CD8-positive, alpha-beta memory T cell (primary cell): Measurements from ENCODE around the gene LIPF. TPM values are rescaled to one million over a fixed set of nuclear protein-coding genes. Genes with fewer than 3 reads are reported as not detected.

Source experiments
- CTCF ChIA-PET: fragments of 350-600 bp; sonication (Branson Sonifier 250); formaldehyde crosslinking; loops from one replicate; lab custom pipeline; 2021; ENCODE audit warnings: antibody characterized with exemption; lab: Charles Lee
- POLR2A ChIA-PET: fragments of 350-600 bp; sonication (Branson Sonifier 250); formaldehyde crosslinking; loops from one replicate; lab custom pipeline; 2021; ENCODE audit warnings: antibody characterized with exemption; lab: Charles Lee
- DNase-seq, 5 donors: peaks; one replicate each; pipeline versions ENCODE4 v3.0.0 to v3.0.0-alpha.2; 2020 to 2022; ENCODE audit warnings: mixed read lengths in 1 of 5
- H3K27ac ChIP-seq: one replicate; pipeline ENCODE4 v1.7.0; 2013; ENCODE audit warnings: low read depth, mild to moderate bottlenecking, low read length, moderate library complexity
- H3K27me3 ChIP-seq: 2 replicates; pipeline ENCODE4 v1.7.0; 2013; ENCODE audit warnings: low read length, mild to moderate bottlenecking; ENCODE audit not compliant: insufficient read depth, poor library complexity, severe bottlenecking
- H3K36me3 ChIP-seq: 2 replicates; pipeline ENCODE4 v1.7.0; 2013; ENCODE audit warnings: mild to moderate bottlenecking, low read length, moderate library complexity; ENCODE audit not compliant: insufficient read depth
- H3K4me1 ChIP-seq: 2 replicates; pipeline ENCODE4 v1.7.0; 2013; ENCODE audit warnings: mild to moderate bottlenecking, low read length, moderate library complexity; ENCODE audit not compliant: insufficient read depth
- H3K4me3 ChIP-seq: 2 replicates; pipeline ENCODE4 v1.7.0; 2013; ENCODE audit warnings: mild to moderate bottlenecking, low read length
- H3K9me3 ChIP-seq: 2 replicates; pipeline ENCODE4 v1.7.0; 2013; ENCODE audit warnings: mild to moderate bottlenecking, low read length
- H3K27ac Mint-ChIP-seq, 8 donors: one replicate each; pipeline ENCODE4 v1.8.0; 2020 to 2021; ENCODE audit warnings: mixed read lengths in 8 of 8, mild to moderate bottlenecking in 6 of 8, inconsistent platforms in 3 of 8, moderate library complexity in 3 of 8
- H3K27me3 Mint-ChIP-seq, 2 donors: one replicate each; pipeline ENCODE4 v1.8.0; 2020 to 2021; ENCODE audit warnings: mixed read lengths in 2 of 2, mild to moderate bottlenecking in 1 of 2, moderate library complexity in 1 of 2
- H3K36me3 Mint-ChIP-seq, 3 donors: one replicate each; pipeline ENCODE4 v1.8.0; 2020 to 2021; ENCODE audit warnings: mixed read lengths in 3 of 3, inconsistent platforms in 1 of 3, mild to moderate bottlenecking in 1 of 3
- H3K4me1 Mint-ChIP-seq, 3 donors: one replicate each; pipeline ENCODE4 v1.8.0; 2020 to 2021; ENCODE audit warnings: mixed read lengths in 3 of 3, inconsistent platforms in 1 of 3, mild to moderate bottlenecking in 1 of 3
- H3K4me3 Mint-ChIP-seq, 7 donors: one replicate each; pipeline ENCODE4 v1.8.0; 2020 to 2021; ENCODE audit warnings: mixed read lengths in 7 of 7, mild to moderate bottlenecking in 6 of 7, moderate library complexity in 4 of 7, inconsistent platforms in 2 of 7
- H3K9me3 Mint-ChIP-seq, 5 donors: one replicate each; pipeline ENCODE4 v1.8.0; 2020 to 2022; ENCODE audit warnings: mixed read lengths in 5 of 5, mild to moderate bottlenecking in 3 of 5, moderate library complexity in 2 of 5, inconsistent platforms in 1 of 5
- polyA plus RNA-seq: library from polyadenylated mRNA; unstranded; fragments of 300-500 nt; fragmentation: Illumina TruSeq; gene quantifications from one replicate; pipeline ENCODE4 v1.2.3, GENCODE V29; 2021
- total RNA-seq, 2 experiments: library from RNA; stranded (reverse); gene quantifications; one replicate each; pipeline ENCODE4 v1.2.3, GENCODE V29; 2021

The LIPF gene
- total and polyA plus RNA-seq, 3 experiments from 2014 or later, result not detected

DNA sequence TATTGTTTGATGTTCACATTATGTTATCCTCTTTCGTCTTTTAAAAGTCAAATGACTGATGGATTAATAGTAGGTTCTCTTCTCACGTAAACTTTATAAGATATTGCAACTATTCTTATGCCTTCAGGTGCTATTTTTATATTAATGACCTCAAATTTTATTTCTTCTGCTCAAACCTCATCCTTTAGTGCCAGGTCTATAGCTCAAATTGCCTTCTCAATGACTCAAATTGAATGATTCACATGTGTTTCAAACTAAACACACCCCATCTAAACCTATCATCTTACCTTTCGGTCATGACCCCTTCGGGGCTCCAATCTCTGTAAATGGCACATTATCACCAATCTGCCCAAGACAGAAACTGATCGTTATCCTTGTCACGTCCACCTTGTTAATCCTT, 22.0 kb upstream of the LIPF start:
- no peaks in the 10 kb centered on the region for H3K27me3 ChIP-seq
- Mint-ChIP-seq H3K9me3 (peaks cover 0 to 6% (median 0%) of the 10 kb centered on the region in 5 donors), H3K27me3 (peaks cover 2 to 32% of the 10 kb centered on the region in 2 donors), H3K4me3 (no peak overlapping the region), H3K27ac (no peak overlapping the region), H3K36me3 (peaks cover 0 to 1% (median 0%) of the 10 kb centered on the region in 3 donors), H3K4me1 (no peaks in the 10 kb centered on the region)
- no peaks in the 10 kb centered on the region for H3K9me3 ChIP-seq
- ChIA-PET CTCF (no interaction called here), POLR2A (no interaction called here)
- no peaks in the 10 kb centered on the region for H3K36me3 ChIP-seq
- no peaks in the 10 kb centered on the region for H3K4me1 ChIP-seq
- H3K4me3 ChIP-seq, result no peak overlapping the region
- H3K27ac ChIP-seq, result no peak overlapping the region
- no peak for DNase-seq

DNA sequence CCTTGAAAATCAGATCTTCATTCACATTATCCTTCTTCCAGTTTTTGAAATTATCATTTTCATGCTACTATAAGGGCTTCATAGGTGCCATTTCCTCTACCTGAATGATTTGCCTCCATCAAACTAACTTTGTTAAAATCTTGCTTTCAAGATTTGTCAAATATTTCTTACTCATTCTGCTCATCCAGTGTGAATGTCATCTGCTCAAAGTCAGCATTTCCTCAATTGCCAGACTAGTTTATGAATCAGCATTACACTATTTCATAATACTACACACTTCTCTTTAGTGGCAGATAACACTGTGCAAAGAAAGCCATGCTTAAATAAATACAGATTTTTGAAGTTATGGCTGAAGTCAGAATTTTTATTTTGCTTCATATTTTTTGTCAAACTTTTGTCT, 21.3 kb upstream of the LIPF start:
- Mint-ChIP-seq H3K27me3 (peaks cover under 1 to 30% of the 10 kb centered on the region in 2 donors), H3K4me3 (no peak overlapping the region), H3K27ac (no peak overlapping the region), H3K36me3 (no peaks in the 10 kb centered on the region), H3K9me3 (peaks cover 0 to 5% (median 0%) of the 10 kb centered on the region in 5 donors), H3K4me1 (no peaks in the 10 kb centered on the region)
- no peaks in the 10 kb centered on the region for H3K27me3 ChIP-seq
- H3K4me1 ChIP-seq, result no peaks in the 10 kb centered on the region
- ChIA-PET POLR2A (no interaction called here), CTCF (no interaction called here)
- no peak overlapping the region for H3K4me3 ChIP-seq
- H3K36me3 ChIP-seq, result no peaks in the 10 kb centered on the region
- DNase-seq, result no peak
- H3K9me3 ChIP-seq, result no peaks in the 10 kb centered on the region
- no peak overlapping the region for H3K27ac ChIP-seq

DNA sequence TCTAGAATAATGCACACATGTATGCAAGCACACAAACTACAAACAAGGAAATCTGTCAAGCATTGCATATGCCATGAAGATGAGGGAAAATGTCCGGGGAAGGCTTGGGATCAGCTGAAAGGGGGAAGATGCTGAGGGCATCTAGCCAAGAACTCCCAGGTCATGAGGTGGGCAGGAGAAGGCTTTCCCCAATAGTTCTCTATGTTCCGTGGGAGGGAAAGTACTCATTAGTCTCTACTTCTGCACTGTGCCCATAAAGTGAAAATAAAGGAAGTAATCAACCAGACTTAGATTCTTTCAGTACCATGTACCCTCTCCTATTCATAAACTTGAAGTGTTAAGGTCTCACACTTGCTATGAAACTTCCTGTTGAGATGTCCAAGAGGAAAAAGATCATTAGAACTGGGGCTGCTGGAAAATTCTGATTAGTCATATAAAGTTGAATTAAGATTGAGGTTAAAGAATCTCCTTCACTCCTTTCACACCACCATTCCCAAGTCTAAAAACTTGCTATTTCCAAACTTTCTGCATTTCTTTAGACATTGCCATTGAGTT, 17.1 kb upstream of the LIPF start:
- H3K4me3 Mint-ChIP-seq, result no peak overlapping the region
- H3K36me3 Mint-ChIP-seq, result no peaks in the 10 kb centered on the region
- no peaks in the 10 kb centered on the region for H3K9me3 ChIP-seq
- H3K27ac ChIP-seq, result no peak overlapping the region
- no peaks in the 10 kb centered on the region for H3K4me1 ChIP-seq
- H3K27ac Mint-ChIP-seq, result no peak overlapping the region
- no peaks in the 10 kb centered on the region for H3K36me3 ChIP-seq
- H3K27me3 ChIP-seq, result no peaks in the 10 kb centered on the region
- DNase-seq, result no peak
- ChIA-PET CTCF (no interaction called here), POLR2A (no interaction called here)
- H3K9me3 Mint-ChIP-seq, result no peaks in the 10 kb centered on the region
- peaks cover 0 to 19% of the 10 kb centered on the region in 2 donors for H3K27me3 Mint-ChIP-seq
- H3K4me1 Mint-ChIP-seq, result no peaks in the 10 kb centered on the region
- no peak overlapping the region for H3K4me3 ChIP-seq

DNA sequence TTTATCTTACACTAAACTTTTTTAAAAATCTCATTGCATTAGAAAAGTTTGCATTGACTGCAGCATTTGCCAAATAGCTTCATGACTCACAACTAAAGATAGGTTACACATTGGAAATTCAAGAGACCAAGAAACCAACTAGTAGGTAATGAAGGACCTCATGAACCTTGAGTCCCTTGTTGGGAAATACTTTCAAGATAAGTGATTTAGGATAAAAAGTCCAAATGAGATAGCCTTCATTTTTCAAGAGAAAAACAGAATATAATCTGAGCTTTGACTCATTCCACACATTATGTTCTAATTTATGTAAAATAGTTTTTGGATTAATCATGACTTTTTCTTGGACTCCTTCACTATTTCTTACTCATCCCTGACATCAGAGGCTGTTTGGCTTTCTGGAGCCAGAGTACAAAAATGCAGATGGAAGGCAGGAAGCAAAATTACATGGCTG, 13.1 kb upstream of the LIPF start:
- Mint-ChIP-seq H3K4me1 (no peaks in the 10 kb centered on the region), H3K9me3 (no peaks in the 10 kb centered on the region), H3K36me3 (no peaks in the 10 kb centered on the region), H3K4me3 (no peak overlapping the region), H3K27me3 (peaks cover 3 to 23% of the 10 kb centered on the region in 2 donors), H3K27ac (no peak overlapping the region)
- Histone ChIP-seq H3K4me1 (no peaks in the 10 kb centered on the region), H3K36me3 (no peaks in the 10 kb centered on the region), H3K9me3 (no peaks in the 10 kb centered on the region), H3K4me3 (no peak overlapping the region), H3K27me3 (no peaks in the 10 kb centered on the region), H3K27ac (no peak overlapping the region)
- CTCF ChIA-PET, result no interaction called here
- POLR2A ChIA-PET, result no interaction called here
- no peak for DNase-seq

DNA sequence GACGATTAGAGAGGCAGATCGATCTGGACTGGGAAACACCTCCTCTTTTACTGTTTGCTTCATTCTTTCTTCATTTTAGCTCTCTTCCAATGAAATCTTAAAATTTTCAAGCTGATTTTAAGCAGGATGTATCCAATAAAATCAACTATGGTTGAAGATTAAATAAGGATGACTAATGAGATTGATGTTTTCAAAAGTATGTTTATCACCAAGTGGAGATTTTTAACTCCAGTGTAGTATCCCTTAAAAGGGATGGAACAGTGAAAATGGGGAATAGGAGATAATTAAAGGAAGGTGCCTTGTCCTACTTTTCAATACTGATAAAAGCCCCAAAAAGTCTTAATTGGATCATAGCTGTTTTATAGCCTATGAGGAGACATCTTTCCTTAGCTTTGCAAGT, 11.6 kb upstream of the LIPF start:
- no peaks in the 10 kb centered on the region for H3K9me3 Mint-ChIP-seq
- Histone ChIP-seq H3K9me3 (no peaks in the 10 kb centered on the region), H3K4me1 (no peaks in the 10 kb centered on the region), H3K27ac (no peak overlapping the region), H3K27me3 (no peaks in the 10 kb centered on the region), H3K36me3 (no peaks in the 10 kb centered on the region), H3K4me3 (no peak overlapping the region)
- ChIA-PET POLR2A (no interaction called here), CTCF (no interaction called here)
- H3K27me3 Mint-ChIP-seq, result peaks cover 3 to 20% of the 10 kb centered on the region in 2 donors
- no peaks in the 10 kb centered on the region for H3K4me1 Mint-ChIP-seq
- H3K4me3 Mint-ChIP-seq, result no peak overlapping the region
- H3K27ac Mint-ChIP-seq, result no peak overlapping the region
- DNase-seq, result no peak
- H3K36me3 Mint-ChIP-seq, result no peaks in the 10 kb centered on the region

DNA sequence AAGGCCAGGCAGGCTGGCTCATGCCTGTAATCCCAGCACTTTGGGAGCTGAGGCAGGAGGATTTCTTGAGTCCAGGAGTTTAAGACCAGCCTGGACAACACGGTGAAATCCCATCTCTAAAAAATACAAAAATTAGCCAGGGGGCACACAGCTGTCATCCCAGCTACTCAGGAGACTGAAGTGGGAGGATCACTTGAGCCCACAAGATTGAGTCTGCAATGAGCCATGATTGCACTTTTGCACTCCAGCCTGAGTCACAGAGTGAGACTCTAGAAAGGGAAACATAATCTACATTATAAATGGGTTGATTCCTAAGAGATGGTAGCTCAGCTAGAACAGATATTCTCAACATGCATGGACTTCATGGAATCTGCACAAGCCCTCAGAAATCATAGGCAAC, 6.3 kb upstream of the LIPF start:
- Mint-ChIP-seq H3K4me1 (no peaks in the 10 kb centered on the region), H3K36me3 (no peaks in the 10 kb centered on the region), H3K9me3 (peaks cover 0 to 2% (median 0%) of the 10 kb centered on the region in 5 donors), H3K4me3 (no peak overlapping the region), H3K27me3 (peaks cover 8 to 22% of the 10 kb centered on the region in 2 donors), H3K27ac (no peak overlapping the region)
- no peaks in the 10 kb centered on the region for H3K4me1 ChIP-seq
- no peaks in the 10 kb centered on the region for H3K9me3 ChIP-seq
- CTCF ChIA-PET, result no interaction called here
- no peak overlapping the region for H3K27ac ChIP-seq
- H3K27me3 ChIP-seq, result no peaks in the 10 kb centered on the region
- H3K36me3 ChIP-seq, result no peaks in the 10 kb centered on the region
- POLR2A ChIA-PET, result no interaction called here
- H3K4me3 ChIP-seq, result no peak overlapping the region
- no peak for DNase-seq

DNA sequence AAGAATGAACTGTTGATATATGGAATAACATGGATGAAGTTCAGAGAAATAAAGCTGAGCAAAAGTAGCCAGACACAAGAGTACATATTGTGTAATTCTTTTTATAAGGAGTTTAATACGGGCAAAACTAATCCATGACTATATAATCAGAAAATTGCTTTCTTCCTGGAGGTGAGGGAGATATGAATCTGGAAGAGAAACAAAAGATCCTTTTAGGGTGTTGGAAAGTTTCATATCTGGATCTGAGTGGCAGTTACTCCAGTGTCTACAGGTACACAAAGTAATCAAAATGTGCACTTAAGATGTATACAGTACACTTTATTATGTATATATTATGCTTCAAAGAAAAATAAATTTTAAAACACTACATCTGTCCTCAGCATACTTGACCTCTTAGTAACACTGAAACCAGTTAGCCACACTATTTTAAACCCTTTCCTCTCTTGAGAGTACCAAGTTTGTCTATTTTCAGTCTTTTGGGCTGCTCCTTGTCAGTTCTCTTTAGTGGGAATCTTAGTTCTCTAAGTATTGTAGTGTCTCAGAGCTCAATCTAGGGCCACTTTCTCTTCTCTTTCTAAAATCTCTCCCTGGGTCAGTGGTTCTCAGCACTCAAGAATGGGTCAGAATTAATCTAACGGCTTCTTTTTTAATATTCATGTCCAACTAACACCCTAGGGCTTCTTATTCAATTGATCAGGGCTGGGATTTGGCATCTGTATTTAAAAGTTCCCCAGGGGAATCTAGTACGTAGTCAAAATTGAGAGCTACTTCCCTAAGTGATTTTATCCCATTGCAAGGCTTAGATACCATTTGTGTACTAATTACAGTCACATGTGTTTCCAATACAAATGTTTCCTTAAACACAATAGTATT, 4.3 kb upstream of the LIPF start:
- Mint-ChIP-seq H3K4me1 (no peaks in the 10 kb centered on the region), H3K9me3 (peaks cover 0 to 2% (median 0%) of the 10 kb centered on the region in 5 donors), H3K36me3 (no peaks in the 10 kb centered on the region), H3K4me3 (no peak overlapping the region), H3K27me3 (peaks cover 8 to 18% of the 10 kb centered on the region in 2 donors), H3K27ac (peak overlapping the region in 1 of 8 donors; percentile 48)
- no peak for DNase-seq
- POLR2A ChIA-PET, result no interaction called here
- Histone ChIP-seq H3K27me3 (no peaks in the 10 kb centered on the region), H3K4me1 (no peaks in the 10 kb centered on the region), H3K9me3 (no peaks in the 10 kb centered on the region), H3K27ac (no peak overlapping the region), H3K36me3 (no peaks in the 10 kb centered on the region), H3K4me3 (no peak overlapping the region)
- CTCF ChIA-PET, result no interaction called here

DNA sequence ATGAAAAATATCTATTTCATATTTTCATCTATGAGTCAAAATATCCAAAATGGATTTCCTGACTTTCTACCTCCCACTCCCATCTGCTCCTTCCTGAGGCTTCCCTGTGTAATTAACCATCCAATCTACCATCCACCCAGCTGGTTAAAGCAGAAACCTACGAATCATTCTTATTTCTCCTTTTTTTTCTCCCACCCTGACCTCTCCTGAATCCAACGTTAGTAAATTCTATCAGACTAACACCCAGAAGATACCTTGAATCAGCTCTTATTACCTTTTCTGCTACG, 3.7 kb upstream of the LIPF start:
- Histone ChIP-seq H3K4me1 (no peaks in the 10 kb centered on the region), H3K27ac (no peak overlapping the region), H3K9me3 (no peaks in the 10 kb centered on the region), H3K4me3 (no peak overlapping the region), H3K36me3 (no peaks in the 10 kb centered on the region), H3K27me3 (no peaks in the 10 kb centered on the region)
- Mint-ChIP-seq H3K9me3 (peaks cover 0 to 2% (median 0%) of the 10 kb centered on the region in 5 donors), H3K27ac (no peak overlapping the region), H3K36me3 (no peaks in the 10 kb centered on the region), H3K27me3 (peaks cover 6 to 15% of the 10 kb centered on the region in 2 donors), H3K4me1 (no peaks in the 10 kb centered on the region), H3K4me3 (no peak overlapping the region)
- ChIA-PET CTCF (no interaction called here), POLR2A (no interaction called here)
- DNase-seq, result no peak
